HFF-Myc (cell line): ENCODE data around the gene RAB38.

Experiments
- DNase-seq: peaks from one replicate; pipeline ENCODE4 v3.0.0-alpha.2; 2011; ENCODE audit warnings: low read depth; ENCODE audit errors: extremely low read depth
- H3K4me3 ChIP-seq: replicated peaks from 2 replicates; pipeline ENCODE4 v1.5.1; 2011; ENCODE audit warnings: low read depth, mild to moderate bottlenecking, control low read depth, low read length
- CTCF ChIP-seq: IDR thresholded peaks from 2 replicates; pipeline ENCODE4 v1.5.1; 2012; ENCODE audit warnings: mild to moderate bottlenecking, low read depth, low read length, control low read depth; ENCODE audit errors: missing control alignments

RAB38 gene

GRCh38 chr11:88068848-88069554, 106.2 kb downstream of the RAB38 start:
- no peak overlapping the region for H3K4me3 ChIP-seq
- DNase-seq = no peak
- no peak for TF ChIP-seq CTCF

GRCh38 chr11:88066090-88066489, 109.2 kb downstream of the RAB38 start:
- H3K4me3 ChIP-seq = no peak overlapping the region
- no peak for DNase-seq
- TF ChIP-seq CTCF = no peak

- TF ChIP-seq CTCF = no peak
- H3K4me3 ChIP-seq = no peak overlapping the region
- DNase-seq = no peak
Observed at GRCh38 chr11:88064097-88064705, 111.0 kb downstream of the RAB38 start.
